Suprapubic skin (tissue), 4 donors: ENCODE results near the gene LRRC7. TPM values are rescaled to one million over a fixed set of nuclear protein-coding genes. Genes with fewer than 3 reads are reported as not detected.

Experiments
- DNase-seq, 2 donors: peaks; one replicate each; pipeline ENCODE4 v3.0.0-alpha.2; 2019; ENCODE audit warnings: low spot score in 2 of 2
- H3K27ac ChIP-seq: fragments of 200-600 bp; sonication (generic); one replicate; pipeline ENCODE4 v1.5.1; 2019
- H3K27me3 ChIP-seq: fragments of 200-600 bp; sonication (generic); one replicate; pipeline ENCODE4 v1.5.1; 2019
- H3K36me3 ChIP-seq: fragments of 200-600 bp; sonication (generic); one replicate; pipeline ENCODE4 v1.5.1; 2019
- H3K4me1 ChIP-seq: fragments of 200-600 bp; sonication (generic); one replicate; pipeline ENCODE4 v1.5.1; 2019
- H3K4me3 ChIP-seq: fragments of 200-600 bp; sonication (generic); one replicate; pipeline ENCODE4 v1.5.1; 2019; ENCODE audit warnings: mild to moderate bottlenecking
- H3K9me3 ChIP-seq: fragments of 200-600 bp; sonication (generic); one replicate; pipeline ENCODE4 v1.5.1; 2019
- EP300 ChIP-seq: sonication (generic); formaldehyde crosslinking; IDR thresholded peaks from one replicate; pipeline ENCODE4 v1.6.1; 2017; ENCODE audit warnings: antibody characterized with exemption
- POLR2A ChIP-seq, 2 donors: fragments of 450-650 bp; IDR thresholded peaks; one replicate each; pipeline ENCODE4 v1.6.1; 2017; ENCODE audit warnings: antibody characterized with exemption in 2 of 2, mild to moderate bottlenecking in 2 of 2, moderate library complexity in 2 of 2
- POLR2AphosphoS5 ChIP-seq, 3 donors: sonication (generic); formaldehyde crosslinking; IDR thresholded peaks; one replicate each; pipeline ENCODE4 v1.6.1; 2017; ENCODE audit warnings: antibody characterized with exemption in 3 of 3
- WGBS: methylation state at CpG from one replicate; pipeline ENCODE4 v1.1.5; 2018; 5-methylcytosine and 5-hydroxymethylcytosine counted together
- total RNA-seq, 4 donors: library from RNA; depleted of rRNA; stranded (reverse); fragments of >200 nt; gene quantifications; one replicate each; pipeline ENCODE4 v1.1.0, GENCODE V29; 2016
- TF ChIP-seq, protein P1 (sequence below), 2 donors: fragments of 200-600 bp in 1 of 2; fragments of 450-650 bp in 1 of 2; sonication (generic) in 1 of 2; IDR thresholded peaks; one replicate each; pipeline ENCODE4 v1.5.1; 2016 to 2019; ENCODE audit warnings: antibody characterized with exemption in 2 of 2, mild to moderate bottlenecking in 1 of 2, moderate library complexity in 1 of 2

The LRRC7 gene
- total RNA-seq, 4 donors from 2014 or later, result 0.24 to 0.98 (median 0.47) TPM

DNA sequence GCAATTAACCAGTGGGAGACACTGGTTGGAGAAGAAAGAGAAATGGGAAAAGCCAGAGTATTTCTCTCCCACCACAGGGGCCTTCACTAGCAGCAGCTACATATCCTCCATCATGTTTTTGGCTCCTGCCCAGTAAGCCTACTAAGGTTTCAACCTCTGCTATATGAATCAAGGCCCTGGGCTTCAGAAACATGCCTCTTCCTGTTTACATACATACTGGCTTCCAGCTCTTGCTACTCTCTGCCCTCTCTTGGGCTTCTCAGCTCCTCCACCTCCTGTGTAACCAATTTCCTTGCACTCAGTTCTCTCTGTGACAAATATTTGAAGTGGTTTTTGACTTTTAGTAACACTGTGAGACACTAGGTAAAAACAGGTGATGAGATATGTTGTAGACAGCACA lies 80.8 kb downstream of the LRRC7 start:
- Histone ChIP-seq H3K27me3 (no peaks in the 10 kb centered on the region), H3K27ac (no peak overlapping the region), H3K4me1 (no peaks in the 10 kb centered on the region), H3K9me3 (no peaks in the 10 kb centered on the region), H3K4me3 (no peak overlapping the region), H3K36me3 (no peaks in the 10 kb centered on the region)
- TF ChIP-seq POLR2A (IDR thresholded peaks at IDR 0.05) (no peak), EP300 (no peak), POLR2AphosphoS5 (IDR thresholded peaks at IDR 0.05) (no peak)
- TF ChIP-seq, protein P1, sequence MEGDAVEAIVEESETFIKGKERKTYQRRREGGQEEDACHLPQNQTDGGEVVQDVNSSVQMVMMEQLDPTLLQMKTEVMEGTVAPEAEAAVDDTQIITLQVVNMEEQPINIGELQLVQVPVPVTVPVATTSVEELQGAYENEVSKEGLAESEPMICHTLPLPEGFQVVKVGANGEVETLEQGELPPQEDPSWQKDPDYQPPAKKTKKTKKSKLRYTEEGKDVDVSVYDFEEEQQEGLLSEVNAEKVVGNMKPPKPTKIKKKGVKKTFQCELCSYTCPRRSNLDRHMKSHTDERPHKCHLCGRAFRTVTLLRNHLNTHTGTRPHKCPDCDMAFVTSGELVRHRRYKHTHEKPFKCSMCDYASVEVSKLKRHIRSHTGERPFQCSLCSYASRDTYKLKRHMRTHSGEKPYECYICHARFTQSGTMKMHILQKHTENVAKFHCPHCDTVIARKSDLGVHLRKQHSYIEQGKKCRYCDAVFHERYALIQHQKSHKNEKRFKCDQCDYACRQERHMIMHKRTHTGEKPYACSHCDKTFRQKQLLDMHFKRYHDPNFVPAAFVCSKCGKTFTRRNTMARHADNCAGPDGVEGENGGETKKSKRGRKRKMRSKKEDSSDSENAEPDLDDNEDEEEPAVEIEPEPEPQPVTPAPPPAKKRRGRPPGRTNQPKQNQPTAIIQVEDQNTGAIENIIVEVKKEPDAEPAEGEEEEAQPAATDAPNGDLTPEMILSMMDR (IDR thresholded peaks at IDR 0.05), result no peak
- no peak for DNase-seq

DNA sequence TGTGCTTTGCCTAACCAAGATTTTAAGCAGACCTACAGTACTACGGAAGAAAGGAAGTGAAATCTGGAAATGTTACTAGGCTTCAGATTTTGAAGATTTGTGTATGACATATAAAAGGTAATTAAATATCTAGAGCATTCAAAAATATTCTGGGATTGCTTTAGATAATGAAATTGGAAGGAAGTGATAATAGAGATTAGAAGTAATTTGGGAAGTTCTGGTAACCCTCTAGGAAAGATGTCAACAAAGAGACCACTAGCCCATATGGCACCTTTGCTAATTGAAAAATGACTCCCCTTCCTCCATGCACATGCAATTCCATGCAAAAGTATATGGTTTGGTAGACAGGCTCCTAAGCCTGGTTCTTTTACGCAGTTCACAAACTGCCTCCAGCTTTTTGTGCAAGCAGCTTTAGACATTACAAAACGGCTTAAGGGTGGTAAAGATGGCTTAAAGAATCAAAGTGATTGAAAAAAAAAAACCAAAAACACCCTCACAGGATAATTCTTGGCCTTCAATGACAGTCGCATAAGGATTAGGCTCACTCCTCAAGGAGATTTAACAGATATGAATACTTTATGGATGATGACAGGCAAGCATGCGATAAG lies 81.8 kb downstream of the LRRC7 start:
- Histone ChIP-seq H3K27ac (no peak overlapping the region), H3K4me3 (no peak overlapping the region), H3K4me1 (no peaks in the 10 kb centered on the region), H3K36me3 (no peaks in the 10 kb centered on the region), H3K27me3 (no peaks in the 10 kb centered on the region), H3K9me3 (no peaks in the 10 kb centered on the region)
- no peak for DNase-seq
- WGBS, result 70% methylated on average over 5 of the region's 5 CpGs
- TF ChIP-seq POLR2AphosphoS5 (IDR thresholded peaks at IDR 0.05), result no peak
- TF ChIP-seq, protein P1 (IDR thresholded peaks at IDR 0.05), result no peak
- no peak for TF ChIP-seq POLR2A (IDR thresholded peaks at IDR 0.05)
- TF ChIP-seq EP300, result no peak

DNA sequence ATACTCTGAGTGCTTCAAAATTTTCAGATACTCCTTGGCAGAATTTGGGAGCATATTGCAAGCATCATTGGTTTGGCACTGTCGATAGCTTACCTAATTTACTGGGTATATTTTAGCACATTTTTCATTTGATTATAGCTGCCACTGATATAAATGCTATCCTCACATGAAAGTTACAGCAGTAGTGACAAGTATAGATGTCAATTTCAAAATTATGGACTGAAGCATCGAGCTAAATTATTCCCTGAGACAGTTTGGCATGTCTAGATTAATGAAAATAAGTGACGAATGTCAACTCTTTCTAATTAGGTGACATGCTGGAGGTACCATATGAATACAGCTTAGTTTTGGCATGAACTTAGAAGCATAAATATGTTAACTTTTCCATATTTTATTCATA lies 83.1 kb downstream of the LRRC7 start:
- H3K9me3 ChIP-seq, result no peaks in the 10 kb centered on the region
- H3K36me3 ChIP-seq, result no peaks in the 10 kb centered on the region
- WGBS, result 81% methylated on average over 3 of the region's 3 CpGs
- TF ChIP-seq POLR2AphosphoS5 (IDR thresholded peaks at IDR 0.05) (no peak), EP300 (no peak)
- TF ChIP-seq, protein P1 (IDR thresholded peaks at IDR 0.05), result no peak
- no peaks in the 10 kb centered on the region for H3K27me3 ChIP-seq
- no peak overlapping the region for H3K27ac ChIP-seq
- no peaks in the 10 kb centered on the region for H3K4me1 ChIP-seq
- no peak for DNase-seq
- no peak overlapping the region for H3K4me3 ChIP-seq

DNA sequence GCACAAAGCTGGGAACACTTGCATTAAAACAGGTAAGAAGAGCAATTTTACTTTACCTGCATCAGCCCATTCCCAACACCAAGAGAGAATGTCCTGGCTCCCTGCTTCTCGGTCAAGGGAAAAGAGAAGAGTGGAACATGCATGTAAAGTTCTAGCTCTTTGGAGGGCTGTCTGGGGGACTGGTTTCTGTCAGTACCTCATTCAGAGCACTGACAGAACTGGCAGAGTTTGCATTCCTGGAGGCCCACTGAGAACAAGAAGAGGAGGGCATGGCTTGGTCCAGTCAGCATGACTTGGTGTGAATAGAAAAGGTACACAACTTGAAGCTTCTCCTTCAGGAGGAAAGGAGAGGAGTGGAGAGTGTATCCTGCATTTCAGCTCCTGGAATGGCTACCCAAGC lies 83.9 kb downstream of the LRRC7 start:
- no peak for DNase-seq
- Histone ChIP-seq H3K27me3 (no peaks in the 10 kb centered on the region), H3K9me3 (no peaks in the 10 kb centered on the region), H3K4me3 (no peak overlapping the region), H3K4me1 (no peaks in the 10 kb centered on the region), H3K27ac (no peak overlapping the region), H3K36me3 (no peaks in the 10 kb centered on the region)
- TF ChIP-seq POLR2AphosphoS5 (IDR thresholded peaks at IDR 0.05) (no peak), EP300 (no peak), POLR2A (IDR thresholded peaks at IDR 0.05) (no peak)
- TF ChIP-seq, protein P1 (IDR thresholded peaks at IDR 0.05), result no peak
- 32% methylated on average over 1 of the region's 1 CpG for WGBS

DNA sequence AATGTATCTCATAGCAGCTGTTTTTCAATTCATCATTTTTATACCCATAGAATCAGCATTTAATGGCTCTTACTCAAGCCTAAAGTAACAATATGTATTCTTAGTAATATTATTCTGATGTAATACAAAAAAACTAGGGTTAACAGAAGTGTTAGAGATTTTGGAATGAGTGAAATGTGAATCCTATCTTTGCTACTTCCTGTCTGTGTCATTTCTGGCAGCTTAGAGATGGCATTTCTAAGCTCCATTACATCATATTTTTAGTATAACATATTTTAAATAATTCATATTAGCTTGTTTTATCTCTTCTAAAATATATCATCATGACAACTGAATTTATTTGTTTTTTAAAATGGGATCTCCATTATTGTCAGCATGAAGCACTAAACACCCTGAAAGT lies 90.2 kb downstream of the LRRC7 start:
- H3K27me3 ChIP-seq, result no peaks in the 10 kb centered on the region
- TF ChIP-seq POLR2A (IDR thresholded peaks at IDR 0.05) (no peak), EP300 (no peak), POLR2AphosphoS5 (IDR thresholded peaks at IDR 0.05) (no peak)
- TF ChIP-seq, protein P1 (IDR thresholded peaks at IDR 0.05), result no peak
- H3K4me3 ChIP-seq, result no peak overlapping the region
- no peaks in the 10 kb centered on the region for H3K36me3 ChIP-seq
- no peak for DNase-seq
- H3K27ac ChIP-seq, result no peak overlapping the region
- H3K9me3 ChIP-seq, result no peaks in the 10 kb centered on the region
- no peaks in the 10 kb centered on the region for H3K4me1 ChIP-seq
